ENCODE data around the gene NACAD.

Gene NACAD

GRCh38 chr7:45112648-45113047 is 23.9 kb upstream of the NACAD start:
- DNase-seq, result no peak

- DNase-seq, result peak; percentile 93
Measured at GRCh38 chr7:45111298-45112223, 22.8 kb upstream of the NACAD start, which contains the start of gene TBRG4. Gene TBRG4 (minus strand): TSS chr7:45111697. CDS start chr7:45109237, 2,460 bp downstream.

GRCh38 chr7:45108863-45109262 is 20.1 kb upstream of the NACAD start:
- DNase-seq, result no peak

- no peak for DNase-seq
Measured at GRCh38 chr7:45107356-45107755, 18.6 kb upstream of the NACAD start.

- DNase-seq, result no peak
Measured at GRCh38 chr7:45106820-45107219, 18.1 kb upstream of the NACAD start.

- no peak for DNase-seq
Measured at GRCh38 chr7:45105588-45106188, 16.9 kb upstream of the NACAD start.

- DNase-seq, result no peak
Measured at GRCh38 chr7:45104844-45105587, 16.2 kb upstream of the NACAD start.

- DNase-seq, result no peak
Measured at GRCh38 chr7:45103958-45104843, 15.4 kb upstream of the NACAD start.

- DNase-seq, result no peak
Measured at GRCh38 chr7:45102785-45103712, 14.3 kb upstream of the NACAD start.

GRCh38 chr7:45101748-45102147 is 13.0 kb upstream of the NACAD start:
- no peak for DNase-seq

GRCh38 chr7:45100761-45101480 is 12.2 kb upstream of the NACAD start:
- no peak for DNase-seq

GRCh38 chr7:45099891-45100760 is 11.4 kb upstream of the NACAD start:
- DNase-seq, result no peak

- no peak for DNase-seq
Measured at GRCh38 chr7:45098983-45099839, 10.4 kb upstream of the NACAD start.

- no peak for DNase-seq
Measured at GRCh38 chr7:45092931-45093235, 4.1 kb upstream of the NACAD start.

- DNase-seq, result no peak
Measured at GRCh38 chr7:45092100-45092930, 3.5 kb upstream of the NACAD start.

GRCh38 chr7:45089341-45089891 is 647 bp upstream of the NACAD start:
- DNase-seq, result peak; percentile 72

- DNase-seq, result no peak
Measured at GRCh38 chr7:45088146-45088701, 545 bp downstream of the NACAD start.

All from CD4-positive, alpha-beta T cell treated with Interleukin-15 for 1 hour (primary cell).